Caki2 (cell line): ENCODE measurements around the gene SNX27. TPM values are rescaled to one million over a fixed set of nuclear protein-coding genes. Genes with fewer than 3 reads are reported as not detected.

ENCODE experiments used
- DNase-seq: peaks from one replicate; pipeline ENCODE4 v3.0.0-alpha.2; 2015; ENCODE audit warnings: low read depth
- in situ Hi-C: cut with HindIII; loops from 2 replicates; pipeline ENCODE4 v1.10.0; 2016; ENCODE audit warnings: low sequenced_read_pairs, low pct_unique_long_range_greater_than_20kb, mixed read lengths
- total RNA-seq: library from RNA; depleted of rRNA; stranded (reverse); fragments of >200 nt; shearing (Covaris generic); gene quantifications from 2 replicates; pipeline ENCODE4 v1.2.3, GENCODE V29; 2014; ENCODE audit warnings: low replicate concordance

Gene SNX27
- total RNA-seq, 1 experiment from 2014 or later, result 32.6 TPM

GRCh38 chr1:151713044-151713443 is 101.2 kb downstream of the SNX27 start:
- DNase-seq, result no peak
- in situ Hi-C loops, result no loop called here

- no peak for DNase-seq
- in situ Hi-C loops, result no loop called here
These were observed 102.0 kb downstream of the SNX27 start for GRCh38 chr1:151713874-151714273.

- in situ Hi-C loops, result no loop called here
- DNase-seq, result no peak
These were observed 103.2 kb downstream of the SNX27 start for GRCh38 chr1:151714820-151715725.

- no peak for DNase-seq
- in situ Hi-C loops, result no loop called here
These were observed 104.0 kb downstream of the SNX27 start for GRCh38 chr1:151715726-151716404.

GRCh38 chr1:151716405-151716762 is 104.5 kb downstream of the SNX27 start:
- no peak for DNase-seq
- in situ Hi-C loops, result no loop called here

- in situ Hi-C loops, result no loop called here
- no peak for DNase-seq
These were observed 105.2 kb downstream of the SNX27 start, which contains the start of gene CELF3 for GRCh38 chr1:151716771-151717631. CELF3 (minus strand) TSS chr1:151716803; CDS start chr1:151716020, 783 bp downstream.

GRCh38 chr1:151718011-151718431 is 106.2 kb downstream of the SNX27 start:
- in situ Hi-C loops, result no loop called here
- DNase-seq, result no peak

- in situ Hi-C loops, result no loop called here
- no peak for DNase-seq
These were observed 106.8 kb downstream of the SNX27 start for GRCh38 chr1:151718666-151719065.

- in situ Hi-C loops, result no loop called here
- no peak for DNase-seq
These were observed 108.3 kb downstream of the SNX27 start for GRCh38 chr1:151720125-151720524.

GRCh38 chr1:151720554-151720953 is 108.7 kb downstream of the SNX27 start:
- in situ Hi-C loops, result no loop called here

GRCh38 chr1:151720974-151721787 is 109.3 kb downstream of the SNX27 start, which contains the start of gene RIIAD1:
RIIAD1 (plus strand) TSS chr1:151721522; CDS start chr1:151721537, 15 bp downstream.
- in situ Hi-C loops, result no loop called here
- no peak for DNase-seq

More at GRCh38 chr1:151720554-151720953, 108.7 kb downstream of the SNX27 start:
- no peak for DNase-seq

- no peak for DNase-seq
- in situ Hi-C loops, result no loop called here
These were observed 110.1 kb downstream of the SNX27 start for GRCh38 chr1:151721788-151722510.

- DNase-seq, result no peak
- in situ Hi-C loops, result no loop called here
These were observed 112.0 kb downstream of the SNX27 start for GRCh38 chr1:151723726-151724370.

- DNase-seq, result no peak
- in situ Hi-C loops, result no loop called here
These were observed 116.6 kb downstream of the SNX27 start for GRCh38 chr1:151728151-151729054.

- in situ Hi-C loops, result no loop called here
- DNase-seq, result no peak
These were observed 117.5 kb downstream of the SNX27 start for GRCh38 chr1:151729157-151729965.
